Suprapubic skin (tissue), 3 donors: ENCODE data around the gene PFDN2.

Experiments used
- CTCF ChIP-seq, 2 donors: fragments of 200-600 bp in 1 of 2; fragments of 450-650 bp in 1 of 2; sonication (generic) in 1 of 2; IDR thresholded peaks; one replicate each; pipeline ENCODE4 v1.5.1; 2016 to 2019; ENCODE audit warnings: antibody characterized with exemption in 2 of 2, mild to moderate bottlenecking in 1 of 2, moderate library complexity in 1 of 2
- EP300 ChIP-seq: sonication (generic); formaldehyde crosslinking; IDR thresholded peaks from one replicate; pipeline ENCODE4 v1.6.1; 2017; ENCODE audit warnings: antibody characterized with exemption

- TF ChIP-seq CTCF (IDR thresholded peaks at IDR 0.05) (no peak), EP300 (no peak)
Measured at GRCh38 chr1:161079436-161080110, 38.3 kb downstream of the PFDN2 start.
